IMR-90 (cell line): Measurements from ENCODE around the gene PARP16. TPM values are rescaled to one million over a fixed set of nuclear protein-coding genes. Genes with fewer than 3 reads are reported as not detected.

Experiments used
- ATAC-seq: fragments of 200-7000 bp; cut with Tn5 transposase; 2 replicates; pipeline ENCODE4 v1.9.1; 2020; ENCODE audit warnings: low read depth, mild to moderate bottlenecking, moderate library complexity
- BruUV-seq: library from RNA; stranded (reverse); fragments of 400-500 nt; replicated peaks from 2 replicates; lab custom pipeline; 2021; lab: Mats Ljungman, UMichigan
- CTCF ChIA-PET: fragments of 300-600 bp; formaldehyde crosslinking; extraction: SDS; loops from one replicate; lab custom pipeline; 2021; ENCODE audit warnings: antibody characterized with exemption; lab: Yijun Ruan, JAX
- POLR2A ChIA-PET: fragments of 300-600 bp; sonication (Branson Sonifier 250); formaldehyde crosslinking; loops from one replicate; lab custom pipeline; 2022; ENCODE audit warnings: antibody characterized with exemption; ENCODE audit not compliant: unreplicated experiment; lab: Charles Lee
- DNase-seq: peaks from one replicate; pipeline ENCODE4 v3.0.0; 2013
- H2AFZ ChIP-seq: replicated peaks from 2 replicates; pipeline ENCODE3; 2013; ENCODE audit warnings: low read length, mild to moderate bottlenecking; ENCODE audit not compliant: poor library complexity
- H2AK5ac ChIP-seq: 2 replicates; pipeline ENCODE4 v1.6.1; 2013; ENCODE audit warnings: low read depth, low read length, inconsistent platforms
- H2AK9ac ChIP-seq: replicated peaks from 2 replicates; pipeline ENCODE3; 2013; ENCODE audit warnings: mild to moderate bottlenecking, low read depth, low read length, moderate library complexity; ENCODE audit not compliant: poor library complexity
- H2BK120ac ChIP-seq: 2 replicates; pipeline ENCODE4 v1.6.1; 2013; ENCODE audit warnings: low read depth, low read length, inconsistent platforms
- H2BK15ac ChIP-seq: 3 replicates; pipeline ENCODE4 v1.6.1; 2013; ENCODE audit warnings: low read depth, low read length, inconsistent platforms
- H2BK20ac ChIP-seq: 2 replicates; pipeline ENCODE4 v1.6.1; 2013; ENCODE audit warnings: low read depth, mild to moderate bottlenecking, inconsistent platforms, low read length, moderate library complexity
- H2BK5ac ChIP-seq: 2 replicates; pipeline ENCODE4 v1.6.1; 2013; ENCODE audit warnings: mild to moderate bottlenecking, low read depth, low read length, inconsistent platforms; ENCODE audit not compliant: poor library complexity, severe bottlenecking
- H3K14ac ChIP-seq: replicated peaks from 2 replicates; pipeline ENCODE4 v1.6.1; 2013; ENCODE audit warnings: low read depth, low read length, inconsistent platforms
- H3K18ac ChIP-seq: 2 replicates; pipeline ENCODE4 v1.6.1; 2013; ENCODE audit warnings: low read depth, low read length, control low read depth
- H3K23ac ChIP-seq: 2 replicates; pipeline ENCODE4 v1.6.1; 2013; ENCODE audit warnings: low read depth, low read length, inconsistent platforms
- H3K27ac ChIP-seq: 2 replicates; pipeline ENCODE4 v1.5.1; 2013; ENCODE audit warnings: mild to moderate bottlenecking, control low read depth, low read length; ENCODE audit not compliant: insufficient read depth
- H3K27me3 ChIP-seq: 2 replicates; pipeline ENCODE4 v1.6.1; 2013; ENCODE audit warnings: low read length; ENCODE audit not compliant: control insufficient read depth, insufficient read depth
- H3K36me3 ChIP-seq: 2 replicates; pipeline ENCODE4 v1.6.1; 2013; ENCODE audit warnings: low read length, mixed read lengths; ENCODE audit not compliant: control insufficient read depth, insufficient read depth
- H3K4ac ChIP-seq: 2 replicates; pipeline ENCODE4 v1.6.1; 2013; ENCODE audit warnings: low read depth, low read length, inconsistent platforms
- H3K4me1 ChIP-seq: 2 replicates; pipeline ENCODE4 v1.6.1; 2013; ENCODE audit warnings: low read length, mixed read lengths; ENCODE audit not compliant: control insufficient read depth, insufficient read depth
- H3K4me2 ChIP-seq: 2 replicates; pipeline ENCODE4 v1.6.1; 2013; ENCODE audit warnings: low read depth, mild to moderate bottlenecking, control low read depth, low read length, moderate library complexity
- H3K4me3 ChIP-seq: 2 replicates; pipeline ENCODE4 v1.5.1; 2013; ENCODE audit warnings: low read depth, mild to moderate bottlenecking, control low read depth, low read length, moderate library complexity; ENCODE audit not compliant: insufficient read depth
- H3K56ac ChIP-seq: 2 replicates; pipeline ENCODE4 v1.6.1; 2013; ENCODE audit warnings: low read length, inconsistent platforms; ENCODE audit not compliant: insufficient read depth; ENCODE audit errors: extremely low read depth
- H3K79me1 ChIP-seq, 2 experiments: 2 replicates each; pipeline ENCODE4 v1.6.1; 2013; ENCODE audit warnings: low read length in 2 of 2, inconsistent platforms in 1 of 2, low read depth in 1 of 2
- H3K9ac ChIP-seq: 2 replicates; pipeline ENCODE4 v1.6.1; 2013; ENCODE audit warnings: low read depth, low read length, control low read depth
- H3K9me1 ChIP-seq: 2 replicates; pipeline ENCODE4 v1.6.1; 2013; ENCODE audit warnings: low read length, inconsistent platforms; ENCODE audit not compliant: insufficient read depth
- H3K9me3 ChIP-seq: 2 replicates; pipeline ENCODE4 v1.6.1; 2013; ENCODE audit warnings: low read length; ENCODE audit not compliant: control insufficient read depth, insufficient read depth
- H4K20me1 ChIP-seq: 2 replicates; pipeline ENCODE4 v1.6.1; 2013; ENCODE audit warnings: low read length, inconsistent platforms; ENCODE audit not compliant: insufficient read depth
- H4K5ac ChIP-seq: 2 replicates; pipeline ENCODE4 v1.6.1; 2013; ENCODE audit warnings: mild to moderate bottlenecking, low read depth, low read length, control low read depth
- H4K8ac ChIP-seq, 2 experiments: 2 replicates each; pipeline ENCODE4 v1.6.1; 2013; ENCODE audit warnings: low read depth in 2 of 2, low read length in 2 of 2, control low read depth in 1 of 2, inconsistent platforms in 1 of 2
- H4K91ac ChIP-seq: 2 replicates; pipeline ENCODE4 v1.6.1; 2013; ENCODE audit warnings: low read depth, low read length, inconsistent platforms; ENCODE audit not compliant: insufficient read depth
- CEBPB ChIP-seq: IDR thresholded peaks from 2 replicates; pipeline ENCODE4 v1.6.1; 2012; ENCODE audit warnings: low read depth, low read length, improper control_type of control experiment
- CHD1 ChIP-seq: IDR thresholded peaks from 2 replicates; pipeline ENCODE4 v1.6.1; 2012; ENCODE audit warnings: low read depth, low read length, improper control_type of control experiment
- CTCF ChIP-seq: conservative IDR thresholded peaks from 2 replicates; pipeline ENCODE4 v1.5.1; 2012; ENCODE audit warnings: mild to moderate bottlenecking, low read depth, low read length, improper control_type of control experiment
- ELK1 ChIP-seq: fragments of 150-350 bp; IDR thresholded peaks from 2 replicates; pipeline ENCODE4 v1.6.1; 2016; ENCODE audit warnings: low read depth, mild to moderate bottlenecking, low read length, moderate library complexity, borderline replicate concordance
- FOS ChIP-seq: fragments of 150-350 bp; IDR thresholded peaks from 2 replicates; pipeline ENCODE4 v1.6.1; 2016; ENCODE audit warnings: low read depth, low read length
- MAFK ChIP-seq: IDR thresholded peaks from 2 replicates; pipeline ENCODE4 v1.6.1; 2012; ENCODE audit warnings: low read depth, low read length, improper control_type of control experiment
- MAZ ChIP-seq: IDR thresholded peaks from 2 replicates; pipeline ENCODE4 v1.6.1; 2012; ENCODE audit warnings: low read depth, mild to moderate bottlenecking, low read length, improper control_type of control experiment, moderate library complexity, borderline replicate concordance
- MXI1 ChIP-seq: IDR thresholded peaks from 2 replicates; pipeline ENCODE4 v1.6.1; 2012; ENCODE audit warnings: low read depth, mild to moderate bottlenecking, low read length, moderate library complexity, borderline replicate concordance
- NFE2L2 ChIP-seq: fragments of 150-350 bp; IDR thresholded peaks from 2 replicates; pipeline ENCODE4 v1.6.1; 2016; ENCODE audit warnings: low read depth, mild to moderate bottlenecking, low read length
- POLR2A ChIP-seq: IDR thresholded peaks from 2 replicates; pipeline ENCODE4 v1.6.1; 2012; ENCODE audit warnings: mild to moderate bottlenecking, low read depth, low read length
- RAD21 ChIP-seq: IDR thresholded peaks from 2 replicates; pipeline ENCODE4 v1.6.1; 2012; ENCODE audit warnings: low read length, improper control_type of control experiment
- RCOR1 ChIP-seq: IDR thresholded peaks from 2 replicates; pipeline ENCODE4 v1.6.1; 2012; ENCODE audit warnings: mild to moderate bottlenecking, low read length, improper control_type of control experiment; ENCODE audit not compliant: insufficient replicate concordance
- RFX5 ChIP-seq: IDR thresholded peaks from 2 replicates; pipeline ENCODE4 v1.8.0; 2012; ENCODE audit warnings: low read depth, mild to moderate bottlenecking, low read length, moderate library complexity
- WGBS, 2 experiments: methylation state at CpG; one replicate each; pipeline versions ENCODE4 v1.1.5 to v1.1.7; 2013; ENCODE audit warnings: missing lambda C conversion rate in 2 of 2; ENCODE audit not compliant: insufficient read length in 1 of 2; ENCODE audit errors: extremely low coverage in 2 of 2; 5-methylcytosine and 5-hydroxymethylcytosine counted together
- dilution Hi-C: fragments of 300-500 bp; cut with HindIII; formaldehyde crosslinking; loops from one replicate; pipeline ENCODE4 v1.14.3; 2018; ENCODE audit warnings: low sequenced_read_pairs; ENCODE audit not compliant: unreplicated experiment
- in situ Hi-C: fragments of 300-500 bp; cut with MboI; formaldehyde crosslinking; loops from 3 replicates; pipeline ENCODE4 v1.14.3; 2019; ENCODE audit warnings: low sequenced_read_pairs, inconsistent platforms, mixed read lengths
- intact Hi-C: fragments of 100-400 bp; cut with micrococcal nuclease; formaldehyde crosslinking; loops from 2 replicates; pipeline ENCODE4 v1.10.0; 2022
- polyA plus RNA-seq, 3 experiments: library from polyadenylated mRNA; depleted of rRNA; stranded (reverse); fragments of >200 nt; gene quantifications; 2 replicates each; pipeline ENCODE4 v1.2.3, GENCODE V29; 2012; ENCODE audit warnings: low replicate concordance in 1 of 3
- total RNA-seq: library from RNA; depleted of rRNA; stranded (reverse); fragments of >200 nt; gene quantifications from 2 replicates; pipeline ENCODE4 v1.2.3, GENCODE V29; 2012
- TF ChIP-seq, protein P1 (sequence below): fragments of 150-350 bp; IDR thresholded peaks from 2 replicates; pipeline ENCODE4 v1.6.1; 2017; ENCODE audit warnings: mild to moderate bottlenecking, antibody characterized with exemption, low read length, low read depth

Gene PARP16
- total and polyA plus RNA-seq, 2 of the 4 experiments (the other 2 are of a cell fraction), result 1.3 to 5.0 TPM

DNA sequence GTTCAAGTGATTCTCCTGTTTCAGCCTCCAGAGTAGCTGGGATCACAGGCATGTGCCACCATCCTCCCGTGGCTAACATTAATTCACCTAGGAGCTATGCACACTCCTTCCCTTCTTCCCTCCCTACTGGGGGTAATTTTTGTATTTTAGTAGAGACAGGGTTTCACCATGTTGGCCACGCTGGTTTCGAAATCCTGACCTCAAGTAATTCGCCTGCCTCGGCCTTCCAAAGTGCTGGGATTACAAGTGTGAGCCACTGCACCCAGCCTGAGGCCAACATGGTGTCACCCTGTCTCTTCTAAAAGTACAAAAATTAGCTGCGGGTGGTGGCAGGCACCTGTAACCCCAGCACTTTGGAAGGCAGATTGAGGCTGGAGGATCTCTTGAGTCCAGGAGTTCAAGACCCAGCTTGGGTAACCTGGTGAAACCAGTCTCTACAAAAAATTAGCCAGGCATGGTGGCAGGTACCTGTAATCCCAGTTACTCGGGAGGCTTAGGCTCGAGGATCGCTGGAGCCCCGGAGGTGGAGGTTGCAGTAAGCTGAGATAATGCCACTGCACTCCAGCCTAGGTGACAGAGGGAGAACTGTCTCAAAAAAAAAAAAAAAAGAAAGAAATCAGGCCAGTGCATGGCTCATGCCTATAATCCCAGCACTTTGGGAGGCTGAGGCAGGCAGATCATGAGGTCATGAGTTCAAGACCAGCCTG, 23.9 kb upstream of the PARP16 start:
- dilution Hi-C loops (no loop called here), intact Hi-C loops (no loop called here), in situ Hi-C loops (no loop called here)
- no peaks in the 10 kb centered on the region for H3K36me3 ChIP-seq
- H3K23ac ChIP-seq, result peak overlapping the region; percentile 64; the same call in 1 of the 2 replicates
- H2AFZ ChIP-seq, result peak overlapping the region; percentile 58
- no peak overlapping the region for H4K5ac ChIP-seq
- no peak overlapping the region for H2BK20ac ChIP-seq
- H3K14ac ChIP-seq, result peak overlapping the region; percentile 36; the same call in 1 of the 2 replicates
- no peak overlapping the region for H3K9ac ChIP-seq
- BruUV-seq, result no TSS peak
- peaks cover 6% of the 10 kb centered on the region; the same call in 1 of the 2 replicates for H4K20me1 ChIP-seq
- no peaks in the 10 kb centered on the region for H3K9me3 ChIP-seq
- peak; percentile 59 for ATAC-seq
- POLR2A ChIA-PET, result no interaction called here
- H3K4me1 ChIP-seq, result peaks cover 11% of the 10 kb centered on the region
- peak overlapping the region; percentile 12; the same call in 1 of the 2 replicates for H3K18ac ChIP-seq
- no peak overlapping the region for H2BK15ac ChIP-seq
- peak overlapping the region; percentile 56 for H3K4me2 ChIP-seq
- H3K4me3 ChIP-seq, result no peak overlapping the region
- CTCF ChIA-PET, result interaction anchor here (1.1 to 3.2 kb wide), 2 partner anchors 9 to 75 kb away, joined by 4 to 9 read pairs; no protein-coding TSS in a partner anchor
- H2BK5ac ChIP-seq, result peak overlapping the region; percentile 42
- no peak overlapping the region; the same call in 1 of the 2 replicates for H3K4ac ChIP-seq
- no peaks in the 10 kb centered on the region for H3K79me1 ChIP-seq
- no peak overlapping the region for H3K56ac ChIP-seq
- H4K8ac ChIP-seq, result peak overlapping the region in 1 of 2 experiments; percentile 58; a peak in 1 of 4 replicates
- peak overlapping the region; percentile 59; the same call in 1 of the 2 replicates for H3K27ac ChIP-seq
- WGBS, 2 experiments, result 68% methylated on average over 4 of the region's 10 CpGs; no CpG with 5 or more reads in 1 of the 2 experiments
- H3K27me3 ChIP-seq, result peaks cover 3% of the 10 kb centered on the region; the same call in 1 of the 2 replicates
- H4K91ac ChIP-seq, result no peak overlapping the region
- 0 out of 2 replicates have a peak overlapping the region, but pooled peaks have one; percentile 15 for H2AK5ac ChIP-seq
- H2AK9ac ChIP-seq, result no peak overlapping the region
- peak; percentile 15 for DNase-seq
- H3K9me1 ChIP-seq, result 0 out of 2 replicates have a peak, but pooled peaks cover 3% of the 10 kb centered on the region
- no peak overlapping the region for H2BK120ac ChIP-seq
- TF ChIP-seq CHD1, result no peak
- TF ChIP-seq RCOR1, result no peak
- TF ChIP-seq MAFK, result no peak
- no peak for TF ChIP-seq MAZ
- no peak for TF ChIP-seq MXI1
- no peak for TF ChIP-seq CTCF
- TF ChIP-seq, protein P1, sequence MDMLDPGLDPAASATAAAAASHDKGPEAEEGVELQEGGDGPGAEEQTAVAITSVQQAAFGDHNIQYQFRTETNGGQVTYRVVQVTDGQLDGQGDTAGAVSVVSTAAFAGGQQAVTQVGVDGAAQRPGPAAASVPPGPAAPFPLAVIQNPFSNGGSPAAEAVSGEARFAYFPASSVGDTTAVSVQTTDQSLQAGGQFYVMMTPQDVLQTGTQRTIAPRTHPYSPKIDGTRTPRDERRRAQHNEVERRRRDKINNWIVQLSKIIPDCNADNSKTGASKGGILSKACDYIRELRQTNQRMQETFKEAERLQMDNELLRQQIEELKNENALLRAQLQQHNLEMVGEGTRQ, result no peak
- TF ChIP-seq RAD21, result no peak
- no peak for TF ChIP-seq POLR2A
- no peak for TF ChIP-seq CEBPB
- no peak for TF ChIP-seq ELK1
- no peak for TF ChIP-seq RFX5
- TF ChIP-seq FOS, result no peak
- TF ChIP-seq NFE2L2, result no peak
